NB4 (cell line): ENCODE measurements around the gene MYL6.

ENCODE experiments used
- MYC ChIP-seq: IDR thresholded peaks from 2 replicates; pipeline ENCODE4 v1.6.1; 2011; ENCODE audit warnings: low read depth, low read length
- POLR2A ChIP-seq: IDR thresholded peaks from 2 replicates; pipeline ENCODE4 v1.6.1; 2011; ENCODE audit warnings: mild to moderate bottlenecking; ENCODE audit not compliant: insufficient read length; ENCODE audit errors: extremely low read depth
- TF ChIP-seq, protein P1 (sequence below): IDR thresholded peaks from one replicate; pipeline ENCODE4 v1.5.1; 2012; ENCODE audit warnings: low read depth, low read length
- TF ChIP-seq, protein P2 (sequence below): IDR thresholded peaks from 2 replicates; pipeline ENCODE4 v1.6.1; 2011; ENCODE audit warnings: low read depth, low read length

DNA sequence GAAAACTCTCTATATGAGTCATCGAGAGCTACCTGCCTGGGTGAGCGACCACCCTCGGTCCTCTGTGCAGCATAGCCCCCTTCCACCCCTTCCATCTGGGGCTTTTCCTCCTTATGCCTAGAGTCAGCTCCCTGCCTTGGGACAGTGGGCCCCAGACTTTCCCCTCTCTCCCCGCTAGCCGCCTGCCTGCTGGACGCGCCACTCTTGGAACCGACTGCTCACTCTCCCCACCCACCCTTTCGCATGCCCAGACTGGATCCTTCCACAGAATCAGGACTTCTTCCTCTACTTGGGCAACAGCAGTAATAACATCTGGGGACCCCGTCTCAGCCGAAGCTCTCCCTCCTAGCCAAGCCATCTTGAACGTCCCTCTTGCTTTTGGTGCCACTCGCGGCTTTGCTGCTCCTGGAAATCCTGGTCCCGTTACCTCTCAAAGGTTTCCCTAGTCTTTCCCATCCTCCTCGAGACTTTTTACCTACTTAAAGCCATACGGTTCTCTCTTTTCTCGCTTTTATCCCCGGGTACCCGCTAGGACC is 29.4 kb upstream of the MYL6 start:
- no peak for TF ChIP-seq MYC
- TF ChIP-seq, protein P1, sequence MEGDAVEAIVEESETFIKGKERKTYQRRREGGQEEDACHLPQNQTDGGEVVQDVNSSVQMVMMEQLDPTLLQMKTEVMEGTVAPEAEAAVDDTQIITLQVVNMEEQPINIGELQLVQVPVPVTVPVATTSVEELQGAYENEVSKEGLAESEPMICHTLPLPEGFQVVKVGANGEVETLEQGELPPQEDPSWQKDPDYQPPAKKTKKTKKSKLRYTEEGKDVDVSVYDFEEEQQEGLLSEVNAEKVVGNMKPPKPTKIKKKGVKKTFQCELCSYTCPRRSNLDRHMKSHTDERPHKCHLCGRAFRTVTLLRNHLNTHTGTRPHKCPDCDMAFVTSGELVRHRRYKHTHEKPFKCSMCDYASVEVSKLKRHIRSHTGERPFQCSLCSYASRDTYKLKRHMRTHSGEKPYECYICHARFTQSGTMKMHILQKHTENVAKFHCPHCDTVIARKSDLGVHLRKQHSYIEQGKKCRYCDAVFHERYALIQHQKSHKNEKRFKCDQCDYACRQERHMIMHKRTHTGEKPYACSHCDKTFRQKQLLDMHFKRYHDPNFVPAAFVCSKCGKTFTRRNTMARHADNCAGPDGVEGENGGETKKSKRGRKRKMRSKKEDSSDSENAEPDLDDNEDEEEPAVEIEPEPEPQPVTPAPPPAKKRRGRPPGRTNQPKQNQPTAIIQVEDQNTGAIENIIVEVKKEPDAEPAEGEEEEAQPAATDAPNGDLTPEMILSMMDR = no peak
- TF ChIP-seq, protein P2, sequence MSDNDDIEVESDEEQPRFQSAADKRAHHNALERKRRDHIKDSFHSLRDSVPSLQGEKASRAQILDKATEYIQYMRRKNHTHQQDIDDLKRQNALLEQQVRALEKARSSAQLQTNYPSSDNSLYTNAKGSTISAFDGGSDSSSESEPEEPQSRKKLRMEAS = no peak
- no peak for TF ChIP-seq POLR2A
